B cell (primary cell): ENCODE results near the gene PACSIN3. TPM values are rescaled to one million over a fixed set of nuclear protein-coding genes. Genes with fewer than 3 reads are reported as not detected.

Experiments used
- ATAC-seq: fragments of 200-7000 bp; cut with Tn5 transposase; one replicate; pipeline ENCODE4 v1.10.0; 2021; ENCODE audit warnings: low read depth, mild to moderate bottlenecking, moderate number of reproducible peaks, moderate library complexity
- CTCF ChIA-PET: fragments of 350-600 bp; sonication (Branson Sonifier 250); formaldehyde crosslinking; loops from one replicate; lab custom pipeline; 2021; ENCODE audit warnings: antibody characterized with exemption, inconsistent platforms; lab: Charles Lee
- POLR2A ChIA-PET: fragments of 350-600 bp; sonication (Branson Sonifier 250); formaldehyde crosslinking; loops from one replicate; lab custom pipeline; 2021; ENCODE audit warnings: antibody characterized with exemption; lab: Charles Lee
- DNase-seq: peaks from one replicate; pipeline ENCODE4 v3.0.0; 2013
- H2AFZ ChIP-seq: 2 replicates; pipeline ENCODE4 v1.6.1; 2012; ENCODE audit warnings: mild to moderate bottlenecking, low read depth, low read length; ENCODE audit not compliant: insufficient read depth, poor library complexity, severe bottlenecking
- H3K27ac ChIP-seq, 2 donors: 1 replicate in 1 of 2; 2 replicates in 1 of 2; pipeline ENCODE4 v1.5.1; 2012 to 2013; ENCODE audit warnings: low read length in 2 of 2, mild to moderate bottlenecking in 2 of 2, moderate library complexity in 1 of 2
- H3K27me3 ChIP-seq, 4 experiments: fragments of 200-600 bp in 1 of 4; sonication (generic) in 1 of 4; replicated peaks in 1 of 4; 1 replicate in 2 of 4; 2 replicates in 2 of 4; pipeline versions ENCODE4 v1.6.1 to v1.7.0; 2013 to 2016; ENCODE audit warnings: low read length in 3 of 4, mild to moderate bottlenecking in 2 of 4, mixed read lengths in 1 of 4, moderate library complexity in 1 of 4; ENCODE audit not compliant: insufficient read depth in 4 of 4, control insufficient read depth in 3 of 4; ENCODE audit errors: control extremely low read depth in 1 of 4
- H3K36me3 ChIP-seq, 2 experiments: replicated peaks in 1 of 2; 1 replicate in 1 of 2; 2 replicates in 1 of 2; pipeline versions ENCODE4 v1.6.1 to v1.7.1; 2013; ENCODE audit warnings: low read length in 1 of 2; ENCODE audit not compliant: insufficient read depth in 2 of 2, control insufficient read depth in 1 of 2; ENCODE audit errors: control extremely low read depth in 1 of 2, extremely low read depth in 1 of 2
- H3K4me1 ChIP-seq, 2 donors: fragments of 200-600 bp in 1 of 2; sonication (generic) in 1 of 2; 1 replicate in 1 of 2; 2 replicates in 1 of 2; pipeline versions ENCODE4 v1.5.1 to v1.6.1; 2013 to 2017; ENCODE audit warnings: low read length in 2 of 2; ENCODE audit not compliant: control insufficient read depth in 2 of 2, insufficient read depth in 2 of 2
- H3K4me2 ChIP-seq: replicated peaks from 2 replicates; pipeline ENCODE3; 2012; ENCODE audit warnings: mild to moderate bottlenecking, low read depth, low read length; ENCODE audit not compliant: poor library complexity, severe bottlenecking
- H3K4me3 ChIP-seq, 5 experiments: fragments of 200-600 bp in 1 of 5; sonication (generic) in 1 of 5; 1 replicate in 3 of 5; 2 replicates in 2 of 5; pipeline versions ENCODE4 v1.5.1 to v1.7.0; 2011 to 2016; ENCODE audit warnings: low read length in 4 of 5, mild to moderate bottlenecking in 4 of 5, low read depth in 2 of 5, control low read depth in 1 of 5, moderate library complexity in 1 of 5; ENCODE audit not compliant: insufficient read depth in 1 of 5; ENCODE audit errors: control extremely low read depth in 1 of 5, extremely low read depth in 1 of 5
- H3K79me2 ChIP-seq: fragments of 200-600 bp; sonication (generic); one replicate; pipeline ENCODE4 v1.6.0; 2016; ENCODE audit warnings: low read length; ENCODE audit not compliant: control insufficient read depth, insufficient read depth
- H3K9ac ChIP-seq: fragments of 200-600 bp; sonication (generic); 2 replicates; pipeline ENCODE4 v1.6.1; 2017; ENCODE audit warnings: mild to moderate bottlenecking, low read length, moderate library complexity
- H3K9me3 ChIP-seq, 3 donors: one replicate each; pipeline versions ENCODE4 v1.6.1 to v1.7.1; 2013; ENCODE audit warnings: low read length in 2 of 3; ENCODE audit not compliant: control insufficient read depth in 2 of 3, insufficient read depth in 1 of 3; ENCODE audit errors: control extremely low read depth in 1 of 3
- H4K20me1 ChIP-seq: 2 replicates; pipeline ENCODE4 v1.6.0; 2012; ENCODE audit warnings: mild to moderate bottlenecking, low read length; ENCODE audit not compliant: insufficient read depth, control insufficient read depth, poor library complexity, severe bottlenecking
- H3K27ac Mint-ChIP-seq: one replicate; pipeline ENCODE4 v1.8.0; 2021; ENCODE audit warnings: mixed read lengths
- H3K27me3 Mint-ChIP-seq: one replicate; pipeline ENCODE4 v1.8.0; 2021; ENCODE audit warnings: mixed read lengths
- H3K4me1 Mint-ChIP-seq: one replicate; pipeline ENCODE4 v1.8.0; 2021; ENCODE audit warnings: mixed read lengths
- H3K4me3 Mint-ChIP-seq: one replicate; pipeline ENCODE4 v1.8.0; 2021; ENCODE audit warnings: mixed read lengths
- H3K9me3 Mint-ChIP-seq: one replicate; pipeline ENCODE4 v1.8.0; 2022; ENCODE audit warnings: mixed read lengths; ENCODE audit not compliant: insufficient read depth
- CTCF ChIP-seq: fragments of 200-600 bp; IDR thresholded peaks from one replicate; pipeline ENCODE4 v1.8.0; 2022; ENCODE audit warnings: antibody characterized with exemption, mild to moderate bottlenecking
- EZH2 ChIP-seq: IDR thresholded peaks from 2 replicates; pipeline ENCODE4 v1.6.1; 2012; ENCODE audit warnings: borderline replicate concordance, low read depth, mild to moderate bottlenecking, moderate library complexity, low read length; ENCODE audit not compliant: insufficient read depth, poor library complexity, severe bottlenecking
- WGBS: methylation state at CpG from one replicate; pipeline ENCODE4 v1.1.5; 2013; ENCODE audit warnings: missing lambda C conversion rate; ENCODE audit not compliant: insufficient coverage; 5-methylcytosine and 5-hydroxymethylcytosine counted together
- intact Hi-C: fragments of 100-400 bp; cut with micrococcal nuclease; formaldehyde crosslinking; loops from one replicate; pipeline ENCODE4 v1.10.0; 2022
- polyA plus RNA-seq: library from polyadenylated mRNA; depleted of rRNA; stranded (reverse); fragments of >200 nt; gene quantifications from 2 replicates; pipeline ENCODE4 v1.2.3, GENCODE V29; 2012
- total RNA-seq, 2 donors: library from RNA; stranded (reverse); fragments of 120-200 nt in 1 of 2; gene quantifications; 1 replicate in 1 of 2; 2 replicates in 1 of 2; pipeline versions ENCODE4 v1.2.3 to v1.2.4, GENCODE V29; 2013 to 2022

PACSIN3 gene
- total and polyA plus RNA-seq, 2 donors (not counting 1 experiment from before 2014, with no cell fraction given): 2.1 TPM; not detected in 1

GRCh38 chr11:47156333-47156732, 29.9 kb downstream of the PACSIN3 start:
- peaks cover 19 to 38% of the 10 kb centered on the region in 2 donors for H3K4me1 ChIP-seq
- H3K4me2 ChIP-seq: no peak overlapping the region
- H3K9me3 ChIP-seq: no peaks in the 10 kb centered on the region
- H3K36me3 ChIP-seq: no peaks in the 10 kb centered on the region
- no peak overlapping the region for H3K4me3 Mint-ChIP-seq
- peaks cover 7% of the 10 kb centered on the region for H4K20me1 ChIP-seq
- 100% methylated on average over 6 of the region's 6 CpGs for WGBS
- H3K4me3 ChIP-seq: no peak overlapping the region
- TF ChIP-seq CTCF: no peak
- no peak for TF ChIP-seq EZH2
- ATAC-seq (no peak), DNase-seq (no peak)
- ChIA-PET CTCF (interaction anchor here (0.6 to 4.8 kb wide), 3 partner anchors 261 to 298 kb away, joined by 4 to 35 read pairs (median 16); no protein-coding TSS in a partner anchor), POLR2A (no interaction called here)
- H3K9me3 Mint-ChIP-seq: no peaks in the 10 kb centered on the region
- peaks cover 33% of the 10 kb centered on the region for H3K4me1 Mint-ChIP-seq
- no peaks in the 10 kb centered on the region for H3K27me3 ChIP-seq
- H3K27me3 Mint-ChIP-seq: no peaks in the 10 kb centered on the region
- intact Hi-C loops: no loop called here
- no peak overlapping the region for H2AFZ ChIP-seq
- H3K27ac ChIP-seq: no peak overlapping the region
- no peak overlapping the region for H3K9ac ChIP-seq
- H3K79me2 ChIP-seq: no peaks in the 10 kb centered on the region
- no peak overlapping the region for H3K27ac Mint-ChIP-seq

DNA sequence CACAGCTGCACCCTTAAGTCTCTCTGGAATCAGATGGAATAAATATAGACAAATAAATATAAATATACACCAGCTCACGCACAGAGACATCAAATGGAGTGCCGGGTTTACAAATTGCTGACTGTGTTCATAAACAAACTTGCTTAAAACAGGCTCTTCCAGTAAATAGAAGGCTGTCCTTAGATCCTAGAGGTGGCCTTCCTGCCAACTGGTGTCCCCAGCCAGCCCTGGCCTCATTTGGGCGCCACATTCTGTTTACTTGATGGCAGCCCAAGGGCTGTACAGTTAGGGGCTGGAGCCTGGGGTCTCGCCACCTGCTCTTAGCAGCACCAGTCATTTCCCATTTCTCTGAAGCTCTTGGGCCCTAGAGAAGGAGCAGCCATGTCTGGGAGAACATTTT, 30.4 kb downstream of the PACSIN3 start:
- no peaks in the 10 kb centered on the region for H3K27me3 ChIP-seq
- H3K4me3 ChIP-seq: no peak overlapping the region
- ChIA-PET CTCF (interaction anchor here (0.6 to 4.8 kb wide), 3 partner anchors 261 to 299 kb away, joined by 4 to 35 read pairs (median 16); no protein-coding TSS in a partner anchor), POLR2A (no interaction called here)
- ATAC-seq (no peak), DNase-seq (no peak)
- Mint-ChIP-seq H3K27me3 (no peaks in the 10 kb centered on the region), H3K9me3 (no peaks in the 10 kb centered on the region), H3K4me1 (peaks cover 35% of the 10 kb centered on the region), H3K4me3 (no peak overlapping the region), H3K27ac (peak overlapping the region; percentile 79)
- H3K9ac ChIP-seq: no peak overlapping the region
- no peak overlapping the region for H3K27ac ChIP-seq
- no peaks in the 10 kb centered on the region for H3K9me3 ChIP-seq
- peaks cover 19 to 36% of the 10 kb centered on the region in 2 donors for H3K4me1 ChIP-seq
- H3K36me3 ChIP-seq: no peaks in the 10 kb centered on the region
- no peak overlapping the region for H2AFZ ChIP-seq
- 89% methylated on average over 3 of the region's 4 CpGs for WGBS
- H3K79me2 ChIP-seq: no peaks in the 10 kb centered on the region
- TF ChIP-seq EZH2 (no peak), CTCF (no peak)
- peak overlapping the region; percentile 65 for H3K4me2 ChIP-seq
- peaks cover 2% of the 10 kb centered on the region for H4K20me1 ChIP-seq
- intact Hi-C loops: no loop called here
